ENCODE data around the gene DIP2B. TPM values are rescaled to one million over a fixed set of nuclear protein-coding genes. Genes with fewer than 3 reads are reported as not detected.

Gene DIP2B
- polyA plus RNA-seq, 1 donor from 2014 or later = 44.0 TPM

- Histone ChIP-seq H3F3A (ENCODE audit: insufficient read depth, low read length, poor library complexity, severe bottlenecking) (no peaks in the 10 kb centered on the region), H3K79me2 (replicated peaks; ENCODE audit: insufficient read depth, low read length) (no peaks in the 10 kb centered on the region), H3K9ac (ENCODE audit: low read length) (no peak overlapping the region), H3K4me3 (ENCODE audit: low read length) (no peak overlapping the region), H2AFZ (ENCODE audit: low read depth, low read length) (no peak overlapping the region), H3K36me3 (ENCODE audit: insufficient read depth, low read length) (peaks cover 12% of the 10 kb centered on the region), H3K27me3 (ENCODE audit: insufficient read depth, low read depth, low read length) (no peaks in the 10 kb centered on the region), H3K27ac (ENCODE audit: low read length) (no peak overlapping the region), H4K20me1 (ENCODE audit: insufficient read depth) (no peaks in the 10 kb centered on the region), H3K9me3 (ENCODE audit: low read length) (no peaks in the 10 kb centered on the region), H3K4me2 (ENCODE audit: low read length) (no peak overlapping the region), H3K9me2 (ENCODE audit: insufficient read depth, low read length) (no peaks in the 10 kb centered on the region)
- TF ChIP-seq CTCF (IDR thresholded peaks at IDR 0.05; ENCODE audit: poor library complexity, severe bottlenecking) = peak; percentile 72
- no peak for TF ChIP-seq POLR2AphosphoS5 (IDR thresholded peaks at IDR 0.05)
- TF ChIP-seq RAD21 (conservative IDR thresholded peaks at IDR 0.05) = peak; percentile 66
- TF ChIP-seq SMC3 (conservative IDR thresholded peaks at IDR 0.05; ENCODE audit: poor library complexity) = peak; percentile 76
Observed at GRCh38 chr12:50734409-50735263, 229.9 kb downstream of the DIP2B start.

GRCh38 chr12:50739611-50740010 lies 234.8 kb downstream of the DIP2B start:
- Histone ChIP-seq H3K36me3 (ENCODE audit: insufficient read depth, low read length) (peaks cover 10% of the 10 kb centered on the region), H3K9ac (ENCODE audit: low read length) (no peak overlapping the region), H3K27ac (ENCODE audit: low read length) (no peak overlapping the region), H3F3A (ENCODE audit: insufficient read depth, low read length, poor library complexity, severe bottlenecking) (no peaks in the 10 kb centered on the region), H3K9me2 (ENCODE audit: insufficient read depth, low read length) (no peaks in the 10 kb centered on the region), H3K4me2 (ENCODE audit: low read length) (no peak overlapping the region), H3K9me3 (ENCODE audit: low read length) (no peaks in the 10 kb centered on the region), H3K79me2 (replicated peaks; ENCODE audit: insufficient read depth, low read length) (no peaks in the 10 kb centered on the region), H2AFZ (ENCODE audit: low read depth, low read length) (no peak overlapping the region), H3K27me3 (ENCODE audit: insufficient read depth, low read depth, low read length) (no peaks in the 10 kb centered on the region), H3K4me3 (ENCODE audit: low read length) (no peak overlapping the region), H4K20me1 (ENCODE audit: insufficient read depth) (no peaks in the 10 kb centered on the region)
- TF ChIP-seq CTCF (IDR thresholded peaks at IDR 0.05; ENCODE audit: poor library complexity, severe bottlenecking) (no peak), SMC3 (conservative IDR thresholded peaks at IDR 0.05; ENCODE audit: poor library complexity) (no peak), EZH2 (IDR thresholded peaks at IDR 0.05; ENCODE audit: borderline replicate concordance, insufficient read depth, low read length, poor library complexity, severe bottlenecking) (no peak), RAD21 (conservative IDR thresholded peaks at IDR 0.05) (no peak)

- Histone ChIP-seq H3K9me2 (ENCODE audit: insufficient read depth, low read length) (no peaks in the 10 kb centered on the region), H3K27ac (ENCODE audit: low read length) (no peak overlapping the region), H3K4me3 (ENCODE audit: low read length) (no peak overlapping the region), H3K27me3 (ENCODE audit: insufficient read depth, low read depth, low read length) (no peaks in the 10 kb centered on the region), H3F3A (ENCODE audit: insufficient read depth, low read length, poor library complexity, severe bottlenecking) (no peaks in the 10 kb centered on the region), H3K4me2 (ENCODE audit: low read length) (no peak overlapping the region), H3K79me2 (replicated peaks; ENCODE audit: insufficient read depth, low read length) (no peaks in the 10 kb centered on the region), H3K9me3 (ENCODE audit: low read length) (no peaks in the 10 kb centered on the region), H2AFZ (ENCODE audit: low read depth, low read length) (no peak overlapping the region), H3K36me3 (ENCODE audit: insufficient read depth, low read length) (peaks cover 17% of the 10 kb centered on the region), H4K20me1 (ENCODE audit: insufficient read depth) (no peaks in the 10 kb centered on the region), H3K9ac (ENCODE audit: low read length) (no peak overlapping the region)
- TF ChIP-seq SMC3 (conservative IDR thresholded peaks at IDR 0.05; ENCODE audit: poor library complexity) = no peak
- TF ChIP-seq MXI1 (conservative IDR thresholded peaks at IDR 0.05; ENCODE audit: poor library complexity, severe bottlenecking) = no peak
- no peak for TF ChIP-seq EZH2 (IDR thresholded peaks at IDR 0.05; ENCODE audit: borderline replicate concordance, insufficient read depth, low read length, poor library complexity, severe bottlenecking)
- TF ChIP-seq TAF1 (IDR thresholded peaks at IDR 0.05; ENCODE audit: low read depth) = no peak
- no peak for TF ChIP-seq CTCF (IDR thresholded peaks at IDR 0.05; ENCODE audit: poor library complexity, severe bottlenecking)
- TF ChIP-seq EP300 (conservative IDR thresholded peaks at IDR 0.05; ENCODE audit: poor library complexity, severe bottlenecking) = no peak
- TF ChIP-seq RAD21 (conservative IDR thresholded peaks at IDR 0.05) = no peak
- no peak for TF ChIP-seq REST (IDR thresholded peaks at IDR 0.05; ENCODE audit: borderline replicate concordance)
- TF ChIP-seq POLR2AphosphoS5 (IDR thresholded peaks at IDR 0.05) = no peak
Observed at GRCh38 chr12:50740307-50740706, 235.5 kb downstream of the DIP2B start.

All from neural cell (in vitro differentiated cells).